PFSK-1 (cell line): Measurements from ENCODE around the gene GPR160.

ENCODE experiments used
- POLR2AphosphoS5 ChIP-seq: IDR thresholded peaks from 2 replicates; pipeline ENCODE4 v1.6.1; 2012; ENCODE audit warnings: low read depth, mild to moderate bottlenecking, control low read depth, low read length, moderate library complexity
- TF ChIP-seq, protein P1 (sequence below), 2 experiments: IDR thresholded peaks; 2 replicates each; pipeline versions ENCODE4 v1.6.1 to v1.8.0; 2011 to 2012; ENCODE audit warnings: low read depth in 2 of 2, low read length in 2 of 2, control low read depth in 1 of 2, inconsistent platforms in 1 of 2, mild to moderate bottlenecking in 1 of 2, moderate library complexity in 1 of 2; ENCODE audit not compliant: insufficient read depth in 1 of 2

DNA sequence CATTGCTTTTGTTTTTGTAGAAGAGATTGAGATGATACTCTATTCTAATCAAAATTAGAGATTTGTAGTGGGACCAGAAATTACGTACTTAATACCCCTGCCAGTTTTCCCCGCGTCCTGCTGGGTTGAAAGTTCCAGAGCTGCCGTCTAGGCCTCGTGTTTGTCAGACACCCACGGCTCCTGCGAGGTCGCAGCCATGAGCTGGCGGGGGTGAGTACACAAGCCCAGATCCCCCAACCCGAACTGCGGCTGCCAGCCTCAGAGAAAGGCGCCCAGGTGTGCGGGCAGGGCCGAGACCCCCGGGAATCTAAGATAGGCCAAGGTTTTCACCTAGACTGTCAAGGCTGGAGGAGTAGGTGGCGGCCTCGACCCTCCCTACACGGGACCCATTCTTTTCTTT lies 26.3 kb downstream of the GPR160 start:
- TF ChIP-seq POLR2AphosphoS5: no peak
- TF ChIP-seq, protein P1, sequence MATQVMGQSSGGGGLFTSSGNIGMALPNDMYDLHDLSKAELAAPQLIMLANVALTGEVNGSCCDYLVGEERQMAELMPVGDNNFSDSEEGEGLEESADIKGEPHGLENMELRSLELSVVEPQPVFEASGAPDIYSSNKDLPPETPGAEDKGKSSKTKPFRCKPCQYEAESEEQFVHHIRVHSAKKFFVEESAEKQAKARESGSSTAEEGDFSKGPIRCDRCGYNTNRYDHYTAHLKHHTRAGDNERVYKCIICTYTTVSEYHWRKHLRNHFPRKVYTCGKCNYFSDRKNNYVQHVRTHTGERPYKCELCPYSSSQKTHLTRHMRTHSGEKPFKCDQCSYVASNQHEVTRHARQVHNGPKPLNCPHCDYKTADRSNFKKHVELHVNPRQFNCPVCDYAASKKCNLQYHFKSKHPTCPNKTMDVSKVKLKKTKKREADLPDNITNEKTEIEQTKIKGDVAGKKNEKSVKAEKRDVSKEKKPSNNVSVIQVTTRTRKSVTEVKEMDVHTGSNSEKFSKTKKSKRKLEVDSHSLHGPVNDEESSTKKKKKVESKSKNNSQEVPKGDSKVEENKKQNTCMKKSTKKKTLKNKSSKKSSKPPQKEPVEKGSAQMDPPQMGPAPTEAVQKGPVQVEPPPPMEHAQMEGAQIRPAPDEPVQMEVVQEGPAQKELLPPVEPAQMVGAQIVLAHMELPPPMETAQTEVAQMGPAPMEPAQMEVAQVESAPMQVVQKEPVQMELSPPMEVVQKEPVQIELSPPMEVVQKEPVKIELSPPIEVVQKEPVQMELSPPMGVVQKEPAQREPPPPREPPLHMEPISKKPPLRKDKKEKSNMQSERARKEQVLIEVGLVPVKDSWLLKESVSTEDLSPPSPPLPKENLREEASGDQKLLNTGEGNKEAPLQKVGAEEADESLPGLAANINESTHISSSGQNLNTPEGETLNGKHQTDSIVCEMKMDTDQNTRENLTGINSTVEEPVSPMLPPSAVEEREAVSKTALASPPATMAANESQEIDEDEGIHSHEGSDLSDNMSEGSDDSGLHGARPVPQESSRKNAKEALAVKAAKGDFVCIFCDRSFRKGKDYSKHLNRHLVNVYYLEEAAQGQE (IDR thresholded peaks at IDR 0.05; ENCODE audit: insufficient read depth in 1 of 2, low read depth in 2 of 2, low read length in 2 of 2): no peak
